ENCODE measurements around the gene FUT2.
A peak's percentile ranks its signal among the peaks of the same experiment; 100 is the strongest.
"Not testable (repeated sequence)": the region's sequence is repeated elsewhere in the genome, so short reads cannot be mapped to it uniquely, and the experiment has no call there.

Gene FUT2

DNA sequence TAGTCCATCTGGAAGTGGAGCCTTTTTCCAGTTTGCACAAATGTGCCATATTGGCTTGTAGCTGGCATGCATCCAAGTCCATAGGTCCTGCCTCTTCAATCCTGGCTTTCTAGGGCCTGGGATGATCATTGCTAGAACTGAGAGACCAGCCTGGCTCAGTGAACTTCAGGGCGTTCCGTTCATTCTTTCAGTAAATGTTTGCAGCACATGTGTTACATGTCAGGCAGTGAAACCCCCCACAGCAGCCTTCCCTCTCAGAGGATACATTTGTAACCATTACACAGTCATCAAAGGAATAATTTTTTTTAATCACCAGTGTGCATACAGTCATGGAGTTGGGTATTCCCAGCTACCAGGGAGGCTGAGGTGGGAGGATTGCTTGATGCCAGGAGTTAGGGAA is 9.7 kb downstream of the FUT2 start:
- no peak for DNase-seq

DNA sequence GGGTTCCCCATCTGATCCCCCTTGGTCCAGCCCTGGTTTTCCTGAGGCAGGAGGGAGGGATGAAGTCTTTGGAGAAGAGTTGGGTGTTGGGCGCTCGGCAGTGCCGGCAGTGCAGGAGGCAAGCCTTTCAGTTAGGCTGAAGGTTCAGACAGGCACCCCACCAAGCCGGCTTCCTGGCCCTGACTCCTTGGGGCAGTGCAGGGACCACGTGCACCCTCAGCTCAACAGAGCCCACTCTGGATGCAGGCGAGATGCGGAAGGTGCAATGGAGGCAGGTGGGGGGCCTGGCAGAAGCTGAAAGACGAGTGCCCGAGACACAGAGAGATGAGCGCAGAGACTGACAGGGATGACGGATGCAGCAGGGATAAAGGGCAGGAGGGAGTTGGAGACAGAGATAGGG is 12.7 kb downstream of the FUT2 start:
- no peak for DNase-seq

DNA sequence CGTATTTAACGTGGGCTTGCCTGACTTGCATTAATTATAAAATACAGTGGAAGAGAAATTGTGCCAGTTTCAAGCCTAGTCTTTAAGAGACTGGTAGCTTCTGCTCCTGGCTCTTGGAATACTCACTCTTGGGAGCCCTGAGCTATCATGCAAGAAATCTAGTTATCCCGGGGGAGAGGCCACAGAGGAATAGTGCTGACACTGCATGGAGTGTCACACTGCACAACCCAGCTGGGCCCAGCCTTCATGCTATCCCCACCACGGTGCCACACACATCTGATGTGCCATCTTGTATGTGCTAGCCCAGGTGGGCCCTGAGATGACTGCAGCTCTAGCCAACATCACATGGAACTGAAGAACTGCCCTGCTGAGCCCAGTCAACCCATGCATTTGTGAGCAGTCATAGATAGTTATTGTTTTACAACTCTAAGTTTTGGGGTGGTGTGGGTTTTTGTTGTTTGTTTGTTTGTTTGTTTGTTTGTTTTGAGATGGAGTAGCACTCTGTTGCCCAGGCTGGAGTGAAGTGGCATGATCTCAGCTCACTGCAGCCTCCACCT is 15.4 kb downstream of the FUT2 start:
- no peak for DNase-seq

DNA sequence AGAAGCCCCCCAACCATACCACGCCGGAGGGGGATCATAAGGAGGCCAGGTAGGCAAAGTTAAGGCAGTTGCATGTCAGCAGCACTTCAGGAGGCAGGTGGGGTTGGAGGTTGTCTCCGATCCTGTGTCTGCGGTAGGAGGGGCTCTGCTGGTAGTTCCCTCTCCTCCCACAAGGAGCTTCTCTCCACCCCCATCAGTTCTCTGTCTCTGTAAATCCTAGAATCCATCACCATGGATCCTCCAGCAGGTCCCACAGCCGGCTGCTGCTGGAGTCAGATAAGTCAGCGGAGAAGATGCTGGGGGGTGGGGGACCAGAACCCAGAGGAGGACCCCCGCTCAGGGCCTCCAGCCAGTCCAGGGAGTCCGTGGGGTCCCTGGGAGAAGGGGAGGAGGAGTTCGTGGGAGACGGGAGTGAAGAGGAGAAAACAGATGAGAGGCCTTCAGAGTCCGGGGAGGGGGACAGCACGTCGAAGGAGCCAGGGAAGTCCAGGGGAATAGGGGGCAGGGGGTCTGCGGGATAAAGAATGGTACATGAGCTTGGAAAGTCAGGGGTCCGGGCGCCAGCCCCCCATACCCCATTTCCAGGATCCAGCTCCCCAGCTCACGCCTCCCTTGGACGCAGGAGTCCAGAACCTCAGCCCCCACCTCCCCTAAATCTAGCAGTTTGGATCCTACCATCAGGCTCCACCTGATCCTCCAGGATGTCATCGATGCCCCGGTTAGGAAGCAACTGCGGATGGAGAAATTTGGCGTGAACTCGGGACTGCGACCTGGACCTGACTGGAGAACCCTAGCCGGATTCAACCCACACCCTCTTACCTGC is 17.5 kb downstream of the FUT2 start:
- DNase-seq = no peak

DNA sequence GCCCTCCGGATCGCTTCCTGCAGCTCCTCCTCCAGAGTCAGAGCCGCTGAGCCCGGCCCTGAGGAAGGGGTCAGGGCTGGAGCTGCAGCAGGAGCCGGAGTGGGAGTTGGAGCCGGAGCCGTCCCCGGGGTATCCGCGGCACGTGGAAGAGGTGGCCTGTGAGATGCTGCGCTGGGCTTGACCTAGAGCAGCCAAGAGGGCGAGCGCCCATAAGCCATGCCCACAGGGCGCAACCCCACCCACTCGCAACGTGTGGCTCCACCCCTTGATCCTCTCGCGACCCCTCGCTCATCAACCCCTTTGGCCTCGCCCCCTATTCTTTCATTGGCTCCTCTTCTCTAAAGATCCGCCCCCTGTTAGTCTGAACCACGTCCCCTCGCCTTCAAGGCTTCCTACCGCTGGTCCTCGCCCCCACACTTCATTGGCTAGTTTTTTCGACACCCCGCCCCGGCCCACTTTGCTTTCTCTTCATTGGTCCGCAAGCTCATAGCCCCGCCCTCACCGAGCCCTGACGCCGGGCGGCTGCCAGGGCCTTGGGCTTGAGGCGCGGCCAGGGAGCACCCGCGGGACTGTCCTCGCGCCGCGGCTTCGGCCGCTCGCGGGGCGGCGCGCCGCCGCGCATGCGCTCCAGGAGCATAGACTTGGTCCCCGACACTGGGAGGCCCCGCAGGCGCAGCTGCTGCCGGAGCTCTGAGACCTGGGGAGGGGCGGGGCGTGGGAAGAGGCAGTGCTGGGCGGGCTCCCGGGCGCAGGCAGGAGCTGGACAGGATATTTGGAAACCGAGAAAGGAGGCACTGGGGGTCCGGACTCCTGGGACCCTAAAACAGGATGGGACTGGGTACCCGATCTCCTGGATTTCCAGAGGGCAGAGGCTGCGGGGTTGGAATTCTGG is 18.3 kb downstream of the FUT2 start:
- peak; percentile 92 to 97 (median 95) for DNase-seq

DNA sequence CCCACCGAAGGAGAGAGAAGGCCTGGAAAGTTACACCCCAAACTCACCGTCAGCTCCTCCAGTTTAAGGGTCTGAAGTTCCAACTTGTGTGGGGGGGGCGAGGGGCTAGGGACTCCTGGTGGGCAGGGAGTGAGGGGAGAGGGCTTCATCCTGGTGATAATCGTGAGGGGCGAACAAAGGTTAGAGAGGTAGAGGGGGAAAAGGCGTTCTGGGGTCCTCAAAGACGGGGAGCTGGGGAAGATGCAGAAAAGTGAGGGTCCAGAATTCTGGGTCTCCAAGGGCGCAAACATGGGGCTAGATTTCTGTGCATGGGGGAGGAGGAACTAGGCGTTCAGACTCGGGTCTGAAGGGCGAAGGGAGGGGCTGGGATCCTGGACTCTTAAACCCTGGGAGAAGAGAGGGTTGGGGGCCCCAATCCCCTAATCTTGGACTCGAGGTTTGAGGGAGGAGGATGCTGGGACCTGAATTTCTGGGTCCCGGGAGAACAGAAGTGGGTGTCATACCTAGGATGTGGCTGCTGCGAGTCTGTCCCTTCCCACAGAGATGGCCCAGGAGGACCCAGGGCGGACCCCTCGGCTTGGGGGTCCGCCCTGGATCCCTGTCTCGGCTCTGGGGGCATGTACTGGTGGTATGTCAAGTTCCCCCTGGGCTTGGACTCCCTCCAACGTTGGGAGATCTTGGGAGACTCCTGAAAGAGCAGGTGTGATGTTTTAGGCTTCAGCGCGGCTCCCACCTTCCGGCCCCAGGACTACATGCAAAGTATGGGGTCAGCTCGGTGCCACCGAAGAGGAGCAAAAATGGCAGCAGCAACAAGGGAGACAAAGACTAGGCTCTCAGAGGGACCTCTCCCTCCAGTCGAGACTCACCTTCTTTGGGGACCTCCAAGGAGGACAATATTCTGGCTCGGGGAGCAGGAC is 19.2 kb downstream of the FUT2 start:
- DNase-seq = no peak

DNA sequence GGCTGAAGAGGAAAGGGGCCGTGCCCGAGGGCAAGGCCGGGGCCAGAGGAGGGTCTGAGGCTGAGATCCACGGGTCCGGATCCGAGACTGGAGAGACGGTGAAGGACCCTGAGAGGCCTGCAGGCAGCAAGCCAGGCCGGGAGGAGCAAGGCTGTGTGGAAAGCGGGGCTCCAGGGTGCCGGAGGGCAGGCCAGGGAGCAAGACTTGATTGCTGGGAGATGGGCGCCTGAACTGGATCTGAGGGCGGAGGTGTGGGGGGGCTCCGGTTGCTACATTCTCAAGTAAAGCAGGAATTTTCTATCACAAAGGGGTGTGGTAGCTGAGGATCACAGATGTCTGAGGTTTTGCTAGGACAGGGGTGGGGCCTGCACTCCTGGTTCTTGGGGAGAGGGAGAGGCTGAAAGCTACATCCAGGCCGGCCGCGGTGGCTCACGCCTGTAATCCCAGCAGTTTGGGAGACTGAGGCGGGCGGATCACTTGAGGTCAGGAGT is 20.0 kb downstream of the FUT2 start:
- DNase-seq = no peak

DNA sequence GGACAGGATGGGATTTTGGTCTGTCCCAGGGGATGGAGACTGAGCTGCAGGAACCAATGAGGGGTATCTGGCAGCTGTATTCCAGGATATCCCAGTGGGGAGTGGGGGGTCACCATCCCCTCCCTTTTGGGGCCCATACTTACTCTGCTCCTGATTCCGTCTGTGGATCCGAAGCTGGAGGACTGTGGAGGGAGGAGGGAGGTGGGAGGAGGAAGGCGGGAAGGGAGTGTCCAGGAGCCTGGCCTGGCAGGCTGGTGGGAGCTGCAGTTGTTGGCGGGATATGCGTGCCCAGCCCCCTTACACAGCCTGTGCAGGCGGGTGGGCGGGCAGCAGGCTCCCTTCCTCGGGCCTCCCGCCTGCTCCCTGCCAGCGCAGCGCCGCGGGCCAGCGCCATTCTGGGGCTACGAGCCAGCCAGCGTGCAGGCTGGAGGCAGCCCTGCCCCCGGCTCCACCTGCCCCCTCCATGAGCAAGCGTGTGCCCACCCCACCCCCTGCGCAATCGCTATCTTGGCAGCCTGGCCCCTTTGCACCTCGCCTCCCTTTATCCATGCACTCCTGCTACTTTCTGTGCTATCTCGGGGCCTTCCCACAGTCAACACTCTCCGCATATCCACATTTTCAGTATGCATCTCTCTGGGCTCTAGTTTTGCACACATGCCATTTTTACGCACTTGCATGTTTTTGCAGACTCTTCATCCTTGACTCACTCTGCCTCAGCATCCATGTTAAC is 21.0 kb downstream of the FUT2 start:
- no peak for DNase-seq

DNA sequence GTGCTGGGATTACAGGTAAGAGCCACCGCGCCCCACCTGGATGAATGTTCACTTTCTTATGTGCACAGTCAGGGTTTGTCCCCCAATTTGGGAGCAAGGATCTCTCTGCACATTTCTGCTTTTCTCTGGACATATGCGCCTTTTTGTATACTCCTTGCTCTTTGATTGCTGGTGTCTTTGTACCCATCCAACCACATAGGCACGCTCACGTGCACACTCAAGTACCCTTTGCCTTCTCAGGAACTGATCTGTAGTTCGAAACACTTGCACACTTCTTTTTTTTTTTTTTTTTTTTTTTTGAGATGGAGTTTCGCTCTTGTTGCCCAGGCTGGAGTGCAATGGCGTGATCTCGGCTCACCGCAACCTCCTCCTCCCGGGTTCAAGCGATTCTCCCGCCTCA is 22.3 kb downstream of the FUT2 start:
- not testable (repeated sequence) for DNase-seq

DNA sequence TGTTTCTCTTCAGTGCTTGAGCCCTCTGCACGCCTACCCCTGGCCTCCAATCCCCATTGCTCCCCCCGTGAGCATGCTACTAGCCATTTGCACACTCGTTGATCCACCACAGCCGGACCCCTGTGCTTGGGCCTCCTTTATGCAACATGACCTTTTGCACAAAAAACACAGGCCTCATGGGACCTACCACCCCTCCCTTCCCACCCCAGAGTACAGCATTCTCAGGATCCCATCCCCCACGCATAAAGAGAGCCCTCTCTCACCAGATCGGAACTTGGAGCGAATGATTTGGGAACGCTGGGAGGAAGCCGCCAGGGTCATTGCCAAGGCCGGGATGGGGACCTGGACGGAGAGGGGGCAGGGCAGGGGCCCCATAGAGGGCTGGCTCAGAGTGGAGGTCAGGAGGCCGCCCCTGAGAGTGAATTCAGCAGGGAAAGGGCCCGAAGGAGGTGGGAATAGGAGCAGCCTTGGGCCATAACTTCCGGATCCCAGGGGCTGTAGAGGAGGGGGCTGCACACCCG is 23.0 kb downstream of the FUT2 start:
- no peak for DNase-seq

DNA sequence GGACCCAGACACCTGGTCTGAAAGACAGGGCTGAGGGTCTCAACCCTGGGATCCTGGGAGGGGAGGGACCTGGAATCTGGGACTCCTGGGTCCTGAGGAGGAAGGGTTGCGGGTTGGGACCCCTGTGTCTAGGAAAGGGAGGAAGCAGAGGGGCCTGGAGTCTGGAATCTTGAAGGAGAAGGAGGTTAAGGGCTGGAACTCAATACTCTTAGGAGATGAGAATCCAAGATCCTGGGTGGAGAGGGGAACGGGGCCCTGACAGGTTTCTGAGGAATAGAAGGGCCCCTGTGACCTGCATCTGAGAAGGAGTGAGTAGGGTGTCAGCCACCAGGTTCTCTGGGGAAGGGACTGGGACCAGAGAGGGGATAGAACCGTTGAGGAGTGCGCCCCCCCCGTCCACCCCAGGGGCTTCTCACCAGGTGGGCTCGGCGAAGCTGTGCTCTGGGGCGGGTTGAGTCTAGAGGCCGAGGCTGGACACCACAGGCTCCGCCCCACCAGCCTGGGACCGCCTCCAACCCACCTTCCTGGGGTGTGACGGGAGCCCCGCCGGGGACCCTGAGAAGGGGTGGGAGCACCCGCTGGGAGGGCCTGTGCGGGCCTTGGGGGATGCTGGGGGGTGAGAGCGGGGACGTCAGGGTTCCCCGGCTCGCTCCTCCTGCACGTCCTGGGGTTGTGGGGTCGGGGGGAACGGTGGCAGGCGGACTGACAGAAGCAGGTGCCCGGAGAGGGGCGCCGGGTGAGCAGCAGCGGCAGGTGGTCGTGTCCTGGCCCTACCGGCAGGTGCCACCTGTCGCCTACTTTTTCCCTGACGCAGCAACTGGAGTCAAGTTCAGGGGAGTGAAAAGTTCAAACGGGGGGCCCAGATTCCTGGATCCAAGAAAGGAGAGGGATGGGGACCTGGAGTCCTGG is 23.7 kb downstream of the FUT2 start, which contains the start of gene MAMSTR:
MAMSTR (minus strand) TSS at position 463 of the 909 bp plus-strand sequence. CDS start 694 bp downstream, outside the sequence.
- DNase-seq = no peak

DNA sequence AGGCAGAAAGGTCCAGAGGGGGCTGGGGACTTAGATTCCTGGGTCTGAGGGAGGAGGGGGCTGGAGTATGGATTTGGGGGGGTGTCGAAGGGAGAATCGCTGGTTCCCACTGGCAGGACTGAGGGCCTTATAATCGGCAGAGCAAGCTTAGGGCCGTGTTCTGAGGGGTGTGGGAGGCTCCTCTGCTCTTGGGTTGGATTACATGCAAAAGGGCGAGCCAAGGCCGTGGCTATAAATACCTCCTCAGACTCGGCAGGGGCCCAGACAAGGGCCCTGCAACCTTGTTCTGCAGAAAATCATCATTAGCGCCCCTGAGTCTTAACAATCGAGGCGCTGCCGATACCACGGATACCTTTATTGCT is 24.5 kb downstream of the FUT2 start:
- no peak for DNase-seq

DNA sequence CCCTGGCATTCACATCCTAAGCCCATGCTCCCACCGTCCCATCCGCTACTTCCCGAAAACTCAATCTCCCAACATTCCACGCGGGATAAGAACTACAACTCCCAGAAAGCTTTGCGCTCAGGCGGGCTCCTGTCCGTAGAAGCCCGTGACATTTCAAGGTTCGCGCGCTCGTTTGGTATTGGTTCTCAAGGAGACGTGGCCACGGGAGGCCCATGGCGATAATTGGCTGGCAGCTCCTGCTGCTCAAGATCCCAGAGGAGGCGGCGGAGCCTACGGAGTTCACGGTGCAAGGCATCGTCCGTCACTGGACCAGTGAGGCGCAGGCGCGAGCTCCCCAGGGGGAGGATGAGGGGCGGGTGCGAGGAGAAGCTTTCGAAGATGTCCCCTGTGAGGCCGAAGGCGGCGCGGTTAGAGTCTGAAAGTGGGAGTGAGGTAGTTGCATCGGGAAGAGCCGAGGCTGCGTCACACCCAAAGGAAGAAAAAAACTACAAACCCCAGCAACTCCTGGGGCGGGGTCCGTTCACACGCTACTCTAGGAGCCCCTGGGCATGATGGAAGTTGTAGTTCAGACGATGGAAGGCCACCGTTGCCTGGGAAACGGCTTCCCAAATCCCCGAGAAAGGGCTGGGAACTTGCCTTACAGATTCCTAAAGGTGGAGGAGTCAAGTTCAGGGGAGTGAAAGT is 25.0 kb downstream of the FUT2 start:
- peak; percentile 83 to 97 (median 88) for DNase-seq

DNA sequence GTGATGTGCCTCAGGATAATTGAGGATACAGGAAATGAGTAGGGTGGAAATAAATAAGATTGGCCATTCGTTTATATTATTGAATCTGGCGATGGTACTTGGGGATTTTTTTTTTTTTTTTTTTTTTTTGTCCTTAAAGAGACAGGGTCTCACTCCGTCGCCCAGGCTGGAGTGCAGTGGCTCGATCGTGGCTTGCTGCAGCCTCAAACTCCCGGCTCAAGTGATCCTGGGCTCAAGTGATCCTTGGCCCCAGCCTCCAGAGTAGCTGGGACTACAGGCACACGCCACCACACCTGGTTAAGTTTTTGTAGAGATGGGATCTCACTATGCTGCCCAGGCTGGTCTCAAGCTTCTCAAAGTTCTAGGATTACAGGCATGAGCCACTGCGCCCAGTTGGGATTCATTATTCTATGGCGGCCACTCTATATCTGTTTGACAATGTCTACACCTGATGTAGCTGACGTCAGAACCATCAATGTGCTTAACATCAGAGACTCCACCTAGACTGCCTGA is 26.5 kb downstream of the FUT2 start:
- no peak for DNase-seq

DNA sequence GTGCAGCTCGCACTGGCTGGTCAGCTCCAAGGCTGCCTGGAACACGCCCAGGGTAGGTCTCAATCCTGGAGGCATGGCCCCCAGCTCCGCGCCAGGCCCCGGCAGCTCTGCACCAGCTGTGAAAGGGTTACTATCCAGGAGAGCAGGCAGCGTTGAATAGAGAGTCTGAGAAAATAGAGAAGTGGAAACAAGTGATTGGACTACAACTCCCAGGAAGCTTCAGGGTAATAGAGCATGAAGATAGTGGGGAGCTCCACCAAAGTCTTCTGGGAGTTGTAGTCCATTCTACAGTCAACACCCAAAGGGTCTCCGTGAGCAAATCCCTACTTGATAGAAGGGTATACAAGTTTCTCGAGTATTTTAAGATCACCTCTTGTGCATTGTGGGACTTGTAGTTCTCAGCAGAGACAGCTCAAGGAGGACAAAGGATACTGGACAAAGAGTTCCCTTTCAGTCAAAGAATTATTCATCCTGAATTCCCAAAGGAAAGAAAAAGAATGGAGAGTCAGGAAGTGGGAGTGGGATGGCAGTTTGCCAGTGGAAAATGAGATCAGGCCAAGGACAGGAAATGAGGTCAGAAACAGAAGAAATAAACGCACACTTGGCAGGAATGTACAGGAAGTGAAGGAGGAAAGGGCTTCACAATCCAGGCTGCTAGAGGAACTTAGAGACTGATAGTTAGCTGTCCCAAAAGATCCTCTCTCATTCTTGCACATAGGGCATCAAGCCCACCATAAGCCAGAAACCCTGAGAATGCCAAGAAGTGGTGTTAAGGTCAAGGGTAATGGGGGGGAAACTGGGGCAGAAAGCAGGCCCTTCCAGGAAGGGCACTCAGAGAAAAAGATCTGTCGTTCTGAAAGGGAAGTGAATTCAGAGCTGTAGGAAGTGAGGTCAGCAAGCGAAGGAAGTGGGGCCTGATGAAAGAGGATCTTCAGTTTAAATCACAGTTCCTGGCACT is 29.3 kb downstream of the FUT2 start:
- peak; percentile 15 to 81 (median 44) for DNase-seq

DNA sequence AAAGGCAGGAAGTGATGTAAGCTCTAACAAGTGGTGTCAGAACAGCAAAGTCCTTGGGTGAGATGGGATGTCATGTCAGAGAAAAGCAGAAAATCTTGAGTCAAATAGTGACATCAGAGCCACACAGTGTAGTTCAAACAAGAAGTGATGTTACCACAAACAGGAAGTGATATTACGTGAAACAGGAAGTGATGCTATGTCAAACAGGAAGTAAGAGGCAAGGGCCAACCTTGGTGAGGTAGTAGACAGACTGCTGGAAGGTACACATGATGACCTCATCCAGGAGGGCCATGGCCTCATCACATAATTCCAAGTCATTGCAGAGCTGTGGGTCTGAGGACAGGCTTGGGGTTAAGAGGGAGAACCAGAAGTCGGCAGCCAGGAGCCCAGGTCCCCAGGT is 30.8 kb downstream of the FUT2 start:
- DNase-seq = peak in 3 of 6 experiments; percentile 52 to 59 (median 53)

DNA sequence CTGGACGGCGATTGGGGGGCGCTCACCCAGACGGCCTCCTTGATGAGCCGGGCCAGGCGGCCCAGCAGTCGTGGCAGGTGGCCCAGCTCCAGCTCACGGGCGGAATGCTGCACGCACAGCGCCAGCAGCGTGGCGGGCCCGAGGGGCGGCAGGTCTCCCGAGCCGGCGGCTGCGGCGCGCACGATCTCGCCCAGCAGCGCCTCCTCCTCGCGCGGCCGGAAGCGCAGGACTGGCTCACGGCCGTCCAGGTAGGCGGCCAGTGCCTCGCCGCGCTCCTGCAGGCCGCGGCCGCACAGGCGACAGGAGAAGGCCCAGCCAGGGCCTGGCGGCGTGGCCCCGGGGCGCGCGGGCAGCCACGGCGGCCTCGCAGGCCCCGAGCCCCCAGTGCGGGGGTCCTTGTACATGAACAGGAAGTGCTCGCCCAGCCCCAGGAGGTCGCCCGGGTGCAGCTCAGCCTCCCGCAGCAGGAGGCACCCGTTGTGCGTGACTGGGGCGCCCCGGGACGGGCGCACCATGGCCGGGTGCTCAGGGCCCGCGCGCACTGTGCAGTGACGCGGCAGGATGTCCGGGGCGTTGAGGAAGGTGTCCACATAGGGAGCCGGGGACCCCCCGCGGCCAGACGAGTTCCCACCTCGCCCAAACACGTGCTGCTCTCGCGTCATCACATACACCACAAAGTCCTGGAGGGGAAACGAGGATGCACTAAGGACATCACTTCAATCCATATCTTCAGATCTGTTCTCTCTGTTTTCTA is 33.3 kb downstream of the FUT2 start:
- no peak for DNase-seq

Measured in stimulated activated naive CD4-positive, alpha-beta T cell (primary cell).